Stimulated activated CD8-positive, alpha-beta memory T cell treated with anti-CD3 and anti-CD28 coated beads, Interleukin-7, amount 100 ng/mL, for 48 hours (primary cell): Measurements from ENCODE around the gene CRACR2A.

Experiments
- DNase-seq, 2 donors: peaks; one replicate each; pipeline ENCODE4 v3.0.0-alpha.2; 2020; ENCODE audit warnings: low read depth in 1 of 2; ENCODE audit errors: extremely low read depth in 1 of 2

The CRACR2A gene

DNA sequence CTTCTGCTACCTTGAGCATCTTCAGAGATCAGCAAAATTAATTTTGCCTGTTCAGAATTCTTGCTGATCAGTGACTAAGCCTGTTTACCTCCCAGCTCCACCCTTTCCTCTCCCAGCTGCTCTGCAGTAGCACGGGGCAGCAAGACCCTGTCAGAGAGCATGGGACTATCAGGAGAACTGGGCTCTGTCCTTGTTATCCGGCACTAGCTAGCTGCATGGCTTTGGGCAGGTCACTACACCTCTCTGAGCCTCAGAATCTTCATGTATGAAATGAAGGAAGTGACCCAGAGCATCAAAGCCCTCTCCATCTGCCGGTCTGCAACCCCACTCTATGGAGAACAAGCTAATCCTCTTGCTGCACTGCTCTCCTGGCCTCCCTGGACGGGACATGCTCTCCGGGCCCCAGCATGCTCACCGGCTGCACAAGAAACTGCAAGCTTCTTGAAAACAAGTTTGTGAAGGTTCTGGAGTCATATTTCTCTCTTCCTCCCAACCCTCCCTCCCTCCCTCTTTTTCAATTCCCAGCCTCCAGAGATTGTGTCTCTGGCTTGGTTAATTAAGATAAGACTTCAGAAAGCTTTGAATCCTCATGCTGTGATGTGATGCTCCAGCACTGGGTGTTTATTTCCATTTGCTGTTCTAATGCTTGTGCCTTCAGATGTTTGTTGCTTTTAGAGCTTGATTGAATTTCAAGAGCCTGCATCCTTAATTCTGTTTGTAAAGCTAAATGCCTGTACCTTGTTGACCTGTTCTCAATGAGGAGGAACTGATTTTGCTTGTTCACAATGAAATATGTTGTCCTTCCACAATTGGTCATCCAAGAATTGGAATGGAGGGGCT, 101.1 kb downstream of the CRACR2A start:
- DNase-seq = no peak

- no peak for DNase-seq
These were observed 105.4 kb downstream of the CRACR2A start for GRCh38 chr12:3647504-3647903.

GRCh38 chr12:3646561-3647241, 106.2 kb downstream of the CRACR2A start:
- DNase-seq = no peak

GRCh38 chr12:3645091-3645490, 107.8 kb downstream of the CRACR2A start:
- no peak for DNase-seq

- DNase-seq = no peak
These were observed 108.8 kb downstream of the CRACR2A start for GRCh38 chr12:3644104-3644503.

GRCh38 chr12:3641428-3642018, 111.4 kb downstream of the CRACR2A start:
- no peak for DNase-seq

DNA sequence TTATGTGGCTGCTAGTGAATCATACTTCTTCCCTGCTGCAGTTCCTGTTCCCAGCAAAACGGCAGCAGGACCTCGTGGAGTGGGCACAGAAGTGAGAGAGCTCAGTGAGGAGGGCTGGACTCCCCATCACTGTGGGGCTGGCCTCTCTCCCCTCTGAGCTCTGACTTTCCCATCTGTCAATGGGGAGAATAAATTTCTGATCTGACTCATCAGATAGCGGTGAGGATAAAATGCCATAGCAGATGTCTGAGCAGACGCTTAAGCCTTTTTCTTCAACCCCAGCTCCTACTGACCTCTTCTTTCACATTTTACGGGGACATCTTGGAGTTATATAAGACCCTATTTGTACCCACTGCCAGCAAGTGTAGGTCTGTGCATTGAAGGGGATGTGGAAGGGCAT, 116.6 kb downstream of the CRACR2A start:
- DNase-seq = no peak

DNA sequence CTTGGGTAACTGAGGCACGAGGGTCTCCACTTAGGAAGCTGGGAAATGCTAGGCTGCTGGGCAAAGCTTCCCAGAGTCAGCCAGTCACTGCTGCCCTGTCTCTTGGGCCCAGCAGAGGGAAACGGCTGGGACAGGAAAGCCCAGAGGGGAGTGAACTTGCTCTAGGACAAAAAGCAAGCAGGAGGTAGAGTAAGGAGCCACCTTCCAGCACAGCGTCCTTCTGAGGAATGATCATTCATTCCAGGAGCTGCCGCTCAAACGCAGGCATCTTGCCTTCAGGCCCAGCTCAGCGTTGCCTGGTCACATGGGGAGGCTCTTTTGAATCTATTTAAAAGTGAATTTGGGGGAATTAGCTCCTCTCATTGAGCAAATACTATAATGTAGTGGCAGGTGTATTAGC, 118.6 kb downstream of the CRACR2A start:
- DNase-seq = no peak

GRCh38 chr12:3633396-3633795, 119.5 kb downstream of the CRACR2A start:
- DNase-seq = no peak

DNA sequence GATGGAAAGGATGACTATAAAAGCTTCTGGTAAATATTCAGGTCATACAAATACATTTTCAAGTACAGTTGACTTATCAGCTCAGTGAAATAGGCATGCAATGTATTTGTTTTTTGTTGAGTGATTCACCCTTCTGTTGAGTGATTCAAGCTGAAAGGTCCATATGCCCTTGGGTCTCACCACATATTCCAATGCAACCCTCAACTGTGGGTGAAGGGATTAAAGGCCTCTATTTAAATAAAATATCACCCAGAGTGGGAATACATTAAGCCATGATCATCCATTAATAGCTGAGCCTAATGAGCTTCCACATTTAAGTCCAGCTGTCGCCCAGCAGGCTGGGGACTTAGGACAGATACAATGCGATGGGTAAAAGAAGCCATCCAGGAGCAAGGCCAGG, 120.2 kb downstream of the CRACR2A start:
- DNase-seq = no peak

- no peak for DNase-seq
These were observed 120.7 kb downstream of the CRACR2A start for GRCh38 chr12:3632256-3632655.

GRCh38 chr12:3631759-3632158, 121.2 kb downstream of the CRACR2A start:
- DNase-seq = no peak

- no peak for DNase-seq
These were observed 121.7 kb downstream of the CRACR2A start for GRCh38 chr12:3631272-3631637.

- DNase-seq = no peak
These were observed 122.2 kb downstream of the CRACR2A start for GRCh38 chr12:3630621-3631271.

- DNase-seq = no peak
These were observed 122.8 kb downstream of the CRACR2A start for GRCh38 chr12:3630111-3630510.

DNA sequence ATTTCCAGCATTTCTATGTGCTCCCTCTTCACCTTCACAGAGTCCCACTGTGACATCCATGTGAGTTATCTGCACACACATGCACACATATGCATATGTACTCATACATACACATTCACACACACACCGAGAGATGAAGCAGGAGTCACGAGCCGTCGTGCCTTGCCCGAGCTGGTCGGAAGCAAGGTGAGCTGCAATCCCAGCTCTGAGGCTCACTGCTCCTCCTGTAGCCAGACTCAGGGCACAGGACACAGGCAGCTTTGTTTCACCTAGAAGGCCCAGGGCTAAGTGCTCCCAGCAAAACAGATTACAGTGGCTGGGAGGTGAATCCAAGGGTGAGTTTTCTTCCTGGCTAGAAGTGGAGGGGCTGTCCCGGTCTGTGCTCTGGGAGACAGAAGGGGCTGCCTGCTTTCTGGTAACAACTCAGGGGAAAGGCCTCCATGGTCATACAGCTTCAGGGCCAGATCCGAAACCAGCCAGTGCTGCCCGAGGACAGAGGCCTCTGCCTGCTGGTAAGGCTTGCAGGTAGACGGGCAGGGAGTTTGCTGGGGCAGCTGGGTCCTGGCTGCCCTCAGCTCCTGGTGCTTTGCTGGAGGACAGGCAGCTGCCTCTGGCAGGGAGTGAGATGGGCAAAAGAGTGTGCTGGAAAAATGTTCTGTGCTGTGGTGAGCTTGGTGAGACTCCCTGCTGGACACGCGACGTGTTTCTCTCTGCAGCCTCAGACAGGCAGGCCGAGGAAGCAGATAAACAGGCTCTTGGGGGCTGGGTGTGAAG, 123.7 kb downstream of the CRACR2A start:
- no peak for DNase-seq

GRCh38 chr12:3628629-3629028, 124.3 kb downstream of the CRACR2A start:
- no peak for DNase-seq

- no peak for DNase-seq
These were observed 125.6 kb downstream of the CRACR2A start for GRCh38 chr12:3627336-3627735.

GRCh38 chr12:3624273-3624672, 128.6 kb downstream of the CRACR2A start:
- DNase-seq = no peak

DNA sequence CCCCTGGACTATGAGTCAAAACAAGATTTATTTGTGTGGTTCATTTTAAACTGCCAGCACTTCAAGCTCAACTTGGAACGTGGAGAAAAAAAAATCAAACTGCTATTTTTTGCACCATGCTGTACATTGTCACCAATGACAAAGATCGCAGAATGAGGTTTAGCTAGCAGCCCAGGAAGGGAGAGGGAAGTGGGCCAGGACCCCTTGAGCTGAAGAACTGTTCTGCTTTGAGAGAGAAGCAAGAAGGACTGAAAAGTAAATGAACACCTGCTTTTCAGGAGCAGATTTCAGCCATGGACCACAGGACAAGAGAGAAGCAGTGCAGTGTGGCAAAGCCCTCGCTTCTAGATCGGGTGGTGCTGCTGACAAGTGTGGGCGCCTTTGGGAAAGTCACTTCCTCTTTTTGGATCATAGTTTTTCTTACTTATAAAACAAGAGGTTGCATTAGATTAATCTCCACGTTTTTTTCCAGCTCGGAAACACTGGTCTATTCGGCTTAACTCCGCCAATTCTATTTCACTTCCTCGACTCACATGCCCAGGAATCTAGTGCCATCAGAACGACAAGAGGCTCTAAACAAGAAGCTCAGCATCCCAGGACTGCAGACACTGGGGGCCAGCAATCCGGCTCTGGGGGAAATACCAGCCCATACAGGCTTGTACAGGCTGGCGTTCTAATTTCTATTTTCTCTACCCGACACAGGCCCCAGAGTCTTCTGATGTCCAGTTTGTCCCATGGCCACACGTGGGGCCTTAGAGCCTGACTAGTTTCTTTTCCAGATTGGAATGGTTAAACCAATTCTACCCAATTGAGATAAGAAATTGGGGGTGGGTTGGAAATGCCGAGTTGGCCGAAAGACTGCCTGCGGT, 129.9 kb downstream of the CRACR2A start:
- DNase-seq = no peak
